HG03060 (cell line): ENCODE measurements around the gene UNC119.

Source experiments
- ATAC-seq: cut with Tn5 transposase; IDR thresholded peaks from one replicate; pipeline ENCODE4 v1.9.1; 2021; ENCODE audit warnings: low read depth, moderate number of reproducible peaks; ENCODE audit not compliant: unreplicated experiment

Gene UNC119

DNA sequence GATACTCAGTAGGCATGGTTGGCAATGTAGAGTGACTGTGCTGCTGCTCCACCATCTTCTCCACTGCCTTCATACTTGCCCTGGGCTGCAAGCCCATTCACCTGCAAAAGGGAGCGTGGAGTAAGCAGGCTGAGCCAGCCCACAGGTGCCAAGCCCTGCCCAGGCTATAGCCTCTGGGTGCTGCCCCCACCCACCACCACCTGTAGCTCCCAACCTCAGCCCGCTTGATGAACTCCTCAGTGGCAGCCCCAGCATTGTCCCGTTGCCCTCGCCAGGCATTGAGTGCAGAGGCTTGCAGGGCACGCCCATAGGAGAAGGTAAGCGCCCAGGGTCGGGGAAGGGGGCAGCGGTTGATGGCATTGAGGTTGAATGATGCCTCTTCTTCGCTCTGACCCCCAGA, 21.1 kb upstream of the UNC119 start:
- no peak for ATAC-seq

DNA sequence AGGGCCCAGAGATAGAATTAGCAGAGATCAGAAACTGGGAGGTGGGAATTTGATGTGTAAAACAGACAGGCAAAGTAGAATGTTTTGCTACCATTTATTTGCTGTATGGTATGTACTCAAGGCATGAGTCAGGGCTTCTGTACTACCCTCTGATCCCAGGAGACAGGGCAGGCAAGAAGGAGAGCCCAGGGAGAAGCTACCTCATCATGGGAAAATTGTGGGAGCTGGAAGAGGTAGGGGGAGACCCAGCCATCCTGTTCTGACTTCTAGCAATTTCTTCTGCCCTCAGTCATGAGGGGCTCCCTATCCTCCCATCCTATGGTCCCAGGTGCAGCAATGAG, 20.6 kb upstream of the UNC119 start:
- ATAC-seq = no peak

DNA sequence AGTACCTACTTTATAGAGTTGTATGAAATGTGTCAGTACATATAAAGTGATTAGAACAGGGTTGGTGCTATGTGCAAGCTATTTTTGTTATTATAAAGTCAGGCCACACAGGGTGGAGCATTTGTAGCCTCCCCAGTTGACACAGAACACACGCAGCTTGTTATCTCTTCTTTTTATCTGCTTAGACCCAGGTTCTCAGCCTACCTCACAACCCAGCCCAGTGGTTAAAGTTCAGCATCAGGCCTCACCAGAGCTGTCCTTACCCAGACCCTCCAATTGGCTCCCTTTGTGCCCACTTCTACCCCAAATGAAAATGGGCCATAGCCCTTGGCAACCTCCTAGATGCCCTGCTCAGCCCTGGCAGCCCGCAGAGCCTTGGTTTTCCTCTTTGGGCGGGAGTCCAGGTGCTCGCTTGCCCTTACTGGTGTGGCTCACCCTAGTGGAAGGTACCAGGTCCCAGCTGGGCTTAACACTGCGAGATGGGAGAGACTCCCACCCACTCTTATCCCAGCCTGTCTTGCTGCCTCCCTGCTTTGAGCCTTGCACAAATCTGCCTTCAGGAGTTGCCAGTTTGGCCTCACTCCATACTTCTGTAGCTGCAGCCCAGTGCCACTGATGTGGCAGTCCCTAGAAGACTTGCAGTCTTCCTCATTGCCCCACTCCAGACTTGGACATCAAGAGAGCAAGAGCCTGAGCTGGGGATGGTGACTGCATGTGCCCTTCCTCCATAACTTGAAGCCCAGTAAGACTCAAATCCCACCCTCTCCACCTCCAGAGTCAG, 20.0 kb upstream of the UNC119 start:
- no peak for ATAC-seq

- no peak for ATAC-seq
These were observed 19.1 kb upstream of the UNC119 start, which contains the start of gene PIGS for GRCh38 chr17:28571361-28572122. TSS of gene PIGS (minus strand) at chr17:28571524. CDS start at chr17:28571496, 28 bp downstream.

DNA sequence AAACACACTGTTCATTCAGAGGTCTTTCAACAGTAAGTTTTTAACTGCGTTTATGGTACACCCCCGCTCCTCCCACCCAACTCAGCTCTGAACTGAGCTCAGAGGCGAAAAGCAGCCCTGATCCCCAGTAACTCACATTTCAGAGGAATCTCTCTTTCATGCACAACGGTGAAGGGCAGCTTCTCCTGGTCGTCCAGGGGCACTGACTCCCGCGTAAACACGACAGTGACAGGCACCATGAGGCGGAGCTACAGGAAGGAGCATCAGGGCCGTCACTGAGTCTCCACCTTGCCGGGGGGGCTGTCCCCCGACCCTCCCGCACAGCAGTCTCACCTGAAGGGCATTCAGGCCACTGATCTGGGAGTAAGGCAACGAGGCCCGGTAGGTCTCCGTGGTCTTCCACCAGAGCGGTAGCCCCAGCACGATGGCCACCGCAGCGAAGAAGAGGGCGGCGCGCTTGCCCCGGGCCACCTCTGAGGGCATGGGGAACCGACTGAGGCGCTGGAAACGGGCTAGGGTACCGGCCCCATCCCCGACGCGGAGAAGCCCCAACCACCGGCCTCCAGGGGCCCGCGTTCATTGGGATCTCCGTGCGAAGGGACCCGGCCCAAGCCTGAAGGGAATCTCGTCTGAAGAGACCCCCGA, 18.4 kb upstream of the UNC119 start:
- no peak for ATAC-seq

DNA sequence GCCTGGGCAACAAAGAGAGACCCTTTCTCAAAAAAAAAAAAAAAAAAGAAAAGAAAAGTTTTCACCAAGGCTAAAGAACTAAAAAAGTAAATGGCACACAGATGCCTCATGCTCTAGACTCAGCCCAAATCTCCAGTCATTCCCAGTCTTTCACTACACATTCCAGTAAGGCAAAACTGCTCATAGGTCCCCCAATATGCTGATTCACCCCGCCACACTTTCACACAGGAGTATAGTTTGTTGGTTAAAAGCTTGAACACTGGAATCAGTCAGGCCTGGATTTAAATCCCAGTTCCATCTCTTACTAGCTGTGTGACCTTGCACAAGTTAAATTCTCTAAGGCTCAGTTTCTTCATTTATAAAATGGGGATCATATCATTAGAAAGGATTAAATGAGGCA, 17.0 kb upstream of the UNC119 start:
- ATAC-seq = no peak

- no peak for ATAC-seq
These were observed 15.2 kb upstream of the UNC119 start for GRCh38 chr17:28567604-28568003.

DNA sequence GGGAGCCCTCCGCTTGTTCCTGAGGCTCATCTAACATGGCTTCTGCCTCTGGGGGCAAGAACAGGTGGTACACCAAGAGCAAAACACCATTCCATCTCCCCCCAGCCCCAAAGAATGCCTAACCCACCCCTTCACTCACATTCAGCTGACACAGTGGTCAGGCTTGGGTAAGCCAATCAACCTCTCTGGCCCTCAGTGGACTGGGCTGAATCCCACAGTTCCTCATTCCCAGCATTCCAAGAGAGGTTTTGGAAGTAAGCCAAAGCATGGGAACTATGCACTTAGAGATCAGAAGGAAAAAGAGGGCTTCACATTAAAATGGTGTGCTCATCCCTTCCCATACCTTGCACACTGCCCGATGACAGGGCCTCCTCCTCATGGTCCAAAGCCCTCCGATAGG, 11.1 kb upstream of the UNC119 start:
- no peak for ATAC-seq

DNA sequence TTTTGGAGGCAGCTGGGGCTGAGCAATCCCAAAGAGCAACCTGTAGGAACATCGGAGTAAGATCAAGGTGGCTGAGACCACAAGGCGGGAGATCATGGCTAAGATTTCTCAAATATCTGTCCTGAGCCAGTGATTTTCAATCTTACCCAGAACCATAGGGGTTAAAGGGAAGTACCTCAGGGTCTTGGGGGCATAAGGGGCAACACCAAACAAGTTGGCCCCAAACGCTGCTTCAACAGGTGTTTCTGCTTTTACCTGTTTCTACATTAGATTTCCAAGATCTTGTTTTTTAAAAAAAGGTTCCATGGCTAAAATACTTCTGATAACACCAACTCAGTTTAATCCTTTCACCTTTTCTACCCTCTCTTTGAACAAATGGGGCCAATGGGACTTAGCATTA, 2.6 kb upstream of the UNC119 start:
- ATAC-seq = no peak

DNA sequence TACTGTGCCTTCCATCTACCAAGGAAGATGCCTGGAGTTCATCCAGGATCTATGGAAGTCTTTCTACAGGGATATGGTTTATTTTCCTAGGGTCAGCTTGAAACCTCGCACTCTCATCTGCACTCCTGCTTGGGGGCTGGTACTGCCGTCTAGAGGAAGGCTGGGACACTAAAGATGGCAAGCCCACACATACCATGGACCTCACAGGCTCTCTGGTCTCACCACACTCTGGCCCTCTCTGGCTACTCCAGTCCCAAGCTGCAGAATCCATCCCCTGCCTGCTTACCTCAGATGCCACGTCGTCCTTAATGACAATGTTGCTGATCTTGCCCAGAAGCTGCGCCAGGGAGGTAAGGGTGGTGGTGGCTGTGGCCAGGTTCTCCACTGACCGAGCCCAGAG, 2.1 kb upstream of the UNC119 start:
- ATAC-seq = no peak

- no peak for ATAC-seq
These were observed 629 bp upstream of the UNC119 start for GRCh38 chr17:28553000-28553505.

DNA sequence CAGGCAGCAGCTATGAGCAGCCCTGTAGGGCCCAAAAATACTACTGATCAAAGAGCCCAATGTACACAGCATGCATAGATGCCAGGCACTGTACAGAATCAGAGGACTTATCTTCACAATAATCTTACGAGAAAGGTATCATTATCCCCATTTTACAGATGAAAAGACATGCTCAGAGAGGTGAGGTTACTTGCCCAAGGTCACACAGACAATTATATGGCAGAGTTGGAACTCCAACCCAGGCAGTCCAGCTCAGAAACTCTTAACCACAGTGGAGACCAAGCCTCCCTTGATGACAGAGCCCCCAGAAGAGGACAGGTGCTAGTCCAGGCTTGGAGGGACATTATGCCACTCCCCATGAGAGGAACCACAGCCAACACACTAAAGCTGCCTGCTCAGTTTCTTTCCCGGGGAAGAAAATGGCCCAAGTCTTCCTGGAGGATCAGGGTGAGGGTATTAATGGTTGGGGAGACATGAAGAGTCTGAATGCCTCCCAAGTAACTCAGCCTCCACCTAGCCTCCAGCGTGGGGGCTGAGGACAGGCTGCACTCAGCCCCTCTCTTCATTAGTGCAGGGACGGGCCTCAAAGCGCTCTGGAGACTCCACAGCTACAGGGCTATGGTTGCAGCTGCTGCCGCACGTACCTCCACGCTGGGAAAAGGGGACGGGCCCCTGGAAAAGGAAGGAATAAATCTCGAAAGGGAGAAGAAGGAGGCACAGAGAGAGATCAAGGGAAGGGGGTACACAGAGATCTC, 826 bp downstream of the UNC119 start:
- ATAC-seq = no peak

GRCh38 chr17:28550858-28551257, 1.6 kb downstream of the UNC119 start:
- ATAC-seq = no peak

DNA sequence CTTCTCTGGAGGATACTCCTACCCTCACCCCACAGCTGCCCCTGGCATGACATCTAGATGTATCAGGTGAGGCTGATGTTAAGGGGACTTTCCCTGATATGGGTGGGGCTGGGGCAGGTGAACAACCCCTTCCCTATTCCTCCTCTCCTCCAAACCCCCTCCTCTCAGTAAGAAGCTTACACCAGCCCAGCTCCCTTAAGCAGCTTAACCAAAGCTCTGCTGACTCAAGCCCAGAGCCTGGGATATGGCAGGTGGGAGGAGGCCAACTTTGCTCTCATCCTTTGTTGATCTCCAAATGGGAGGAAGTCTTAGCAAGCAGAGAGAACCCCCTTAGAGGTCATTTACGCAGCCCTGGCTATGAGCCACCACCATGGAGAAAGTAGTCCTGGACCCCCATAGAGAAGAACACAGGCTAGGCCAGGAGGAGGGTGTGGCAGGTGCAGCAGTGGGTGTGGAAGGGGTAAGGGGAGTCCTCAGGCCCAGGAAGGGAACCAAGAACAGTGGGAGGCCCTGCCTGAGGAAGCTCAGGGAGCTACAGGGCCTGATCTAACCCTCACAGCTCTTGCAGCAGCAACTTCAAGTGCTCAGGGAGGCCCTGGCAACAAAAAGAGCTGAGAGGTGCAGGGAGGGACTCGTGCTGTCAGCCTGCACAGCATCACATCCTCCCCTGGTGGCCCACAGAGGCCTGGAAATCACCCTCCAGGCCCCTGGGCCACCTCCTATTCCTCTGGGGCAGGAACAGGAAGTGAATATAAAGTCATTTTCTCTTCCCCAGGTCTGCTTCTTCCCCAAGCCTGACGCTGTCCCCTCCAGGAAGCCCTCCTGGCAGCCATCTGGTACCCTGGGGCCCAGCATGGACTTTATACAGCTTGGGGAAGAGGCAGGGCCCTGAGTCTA, 2.9 kb downstream of the UNC119 start:
- no peak for ATAC-seq

DNA sequence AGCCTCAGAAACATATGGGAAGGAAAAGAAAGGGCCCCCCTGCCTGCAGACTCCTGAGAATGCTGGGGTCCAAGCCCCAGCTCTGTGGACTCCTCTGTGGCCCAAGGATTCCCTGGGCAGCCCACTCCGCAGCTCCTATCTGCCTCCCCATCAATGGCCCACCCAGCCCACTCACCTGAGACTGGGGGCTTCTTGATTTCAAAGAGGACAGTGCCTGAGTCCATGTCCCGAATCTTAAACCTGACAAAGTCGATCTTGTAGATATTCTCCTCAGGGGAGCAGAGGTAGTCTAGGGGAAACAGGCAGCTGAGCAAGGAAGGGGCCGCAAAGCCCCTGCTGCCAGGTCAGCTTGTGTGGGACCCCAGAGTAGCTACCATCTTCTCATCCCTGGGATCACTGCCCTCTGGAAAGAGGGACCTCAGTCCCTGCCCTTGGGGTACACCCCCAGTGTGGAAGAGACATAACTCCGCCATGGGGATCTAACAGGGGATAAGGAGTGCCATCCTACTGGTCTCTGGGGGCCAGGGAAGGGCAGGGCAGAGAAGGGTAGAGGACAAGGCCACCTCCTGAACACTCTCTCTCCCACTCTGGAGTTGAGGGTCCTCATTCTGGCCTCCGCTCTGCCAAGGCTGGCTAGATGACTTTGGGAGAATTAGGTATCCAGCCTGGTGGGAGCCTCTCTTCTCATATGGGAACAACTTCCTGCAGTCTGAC, 3.9 kb downstream of the UNC119 start:
- ATAC-seq = no peak

DNA sequence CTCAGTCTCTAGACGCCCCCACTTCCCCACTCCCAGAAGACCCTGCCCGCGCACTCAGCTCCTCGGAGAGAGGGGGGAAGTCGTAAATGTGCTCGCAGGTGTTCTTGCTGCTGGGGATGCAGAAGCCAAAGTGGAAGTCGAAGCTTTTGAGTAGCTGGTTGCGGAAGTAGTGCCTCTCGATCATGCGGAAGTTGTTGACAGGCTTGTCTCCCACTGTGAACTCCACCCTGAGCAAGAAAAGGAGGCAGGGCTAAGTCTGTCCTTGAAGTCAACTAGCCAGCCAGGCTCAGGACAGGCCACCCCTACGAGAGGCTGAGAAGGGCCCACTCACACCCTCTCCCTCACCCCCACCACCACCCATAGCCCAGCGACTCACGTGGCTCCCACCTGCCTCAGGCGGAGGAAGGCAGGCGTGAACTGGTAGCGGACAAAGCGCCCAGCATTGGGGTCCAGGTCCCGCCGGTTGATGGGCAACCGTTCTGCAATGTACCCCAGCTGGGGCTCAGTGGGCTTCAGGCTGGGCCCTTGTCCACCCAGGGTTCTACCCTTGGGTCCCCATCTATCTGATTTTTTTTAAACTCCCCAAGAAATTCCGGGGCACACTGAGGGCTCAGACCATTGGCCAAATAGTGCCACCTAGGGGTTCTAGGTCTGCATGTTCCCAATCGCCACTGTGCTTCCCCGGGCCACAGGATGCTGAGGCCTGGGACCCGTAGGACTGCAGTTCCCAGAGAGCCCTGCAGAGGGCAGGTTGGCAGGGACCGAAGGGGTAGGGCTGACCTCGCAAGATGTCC, 4.6 kb downstream of the UNC119 start:
- no peak for ATAC-seq

- no peak for ATAC-seq
These were observed 5.3 kb downstream of the UNC119 start for GRCh38 chr17:28547096-28547622.

- ATAC-seq = no peak
These were observed 6.5 kb downstream of the UNC119 start for GRCh38 chr17:28545787-28546415.
